ENCODE data around the gene TUBA8. TPM values are rescaled to one million over a fixed set of nuclear protein-coding genes. Genes with fewer than 3 reads are reported as not detected.
"Not testable (repeated sequence)": the region's sequence is repeated elsewhere in the genome, so short reads cannot be mapped to it uniquely, and the experiment has no call there.

The TUBA8 gene
- total and polyA plus RNA-seq, 7 experiments from 2014 or later = 0.33 to 3.5 (median 3.1) TPM

DNA sequence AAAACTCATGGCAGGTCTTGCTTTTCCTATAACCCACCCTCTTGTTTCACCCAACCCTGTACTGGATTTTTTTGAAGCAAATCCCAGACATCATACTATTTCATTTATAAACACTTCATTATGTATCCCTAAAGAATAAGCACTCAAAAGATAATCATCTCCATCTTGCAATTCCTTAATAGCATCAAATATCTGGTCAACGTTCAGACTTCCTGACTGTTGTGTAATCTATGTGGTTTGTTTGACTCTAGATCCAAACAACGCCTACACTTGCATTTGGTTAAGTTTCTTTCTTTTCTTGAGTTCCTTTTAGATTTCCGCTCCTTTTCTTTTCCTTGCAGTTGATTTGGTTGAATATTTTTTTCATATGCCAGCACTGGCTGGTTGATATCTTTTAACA, 61.6 kb downstream of the TUBA8 start:
- H3K27me3 ChIP-seq (ENCODE audit: control insufficient read depth in 2 of 2, insufficient read depth in 2 of 2, low read length in 2 of 2); H3K27me3 Mint-ChIP-seq; H3K4me3 ChIP-seq (ENCODE audit: low read length); ATAC-seq; H3K4me3 Mint-ChIP-seq; intact Hi-C loops (cut with micrococcal nuclease); POLR2A ChIA-PET; H3K9me3 ChIP-seq (ENCODE audit: control insufficient read depth in 2 of 3, low read length in 3 of 3); H3K36me3 ChIP-seq (ENCODE audit: control insufficient read depth in 2 of 3, insufficient read depth in 3 of 3, low read length in 3 of 3); CTCF ChIA-PET; DNase-seq; H3K27ac Mint-ChIP-seq; H3K27ac ChIP-seq (ENCODE audit: low read depth, low read length); H3K4me1 ChIP-seq (ENCODE audit: control insufficient read depth in 2 of 2, insufficient read depth in 2 of 2, low read length in 2 of 2); H3K9me3 Mint-ChIP-seq; H3K4me1 Mint-ChIP-seq: not testable (repeated sequence)
- H3K36me3 Mint-ChIP-seq = peaks cover 0 to 29% (median 10%) of the 10 kb centered on the region in 5 donors

DNA sequence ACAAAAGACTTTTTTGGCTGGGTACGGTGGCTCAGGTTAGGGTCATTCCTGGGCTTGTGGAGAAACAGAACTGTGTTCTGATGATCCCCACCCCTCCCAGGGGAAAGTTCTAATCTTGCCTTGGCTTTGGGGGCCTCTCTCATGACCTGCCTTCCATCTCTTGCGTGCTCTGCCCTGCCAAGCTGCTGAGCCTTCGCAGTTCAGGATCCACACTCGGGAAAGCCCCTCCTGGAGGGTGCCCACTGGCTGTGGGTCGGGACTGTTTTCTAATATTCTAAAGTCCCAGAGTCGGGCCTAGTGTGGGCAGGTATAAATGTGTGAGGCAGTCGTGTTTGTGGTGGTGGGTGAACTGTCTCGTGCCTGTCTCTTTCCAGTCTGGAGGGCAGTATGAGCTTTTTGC, 62.2 kb downstream of the TUBA8 start:
- H3K4me1 Mint-ChIP-seq; H3K9me3 ChIP-seq (ENCODE audit: control insufficient read depth in 2 of 3, low read length in 3 of 3); H3K27ac ChIP-seq (ENCODE audit: low read depth, low read length); H3K9me3 Mint-ChIP-seq; H3K27me3 Mint-ChIP-seq; H3K4me3 ChIP-seq (ENCODE audit: low read length); H3K36me3 ChIP-seq (ENCODE audit: control insufficient read depth in 2 of 3, insufficient read depth in 3 of 3, low read length in 3 of 3); H3K27ac Mint-ChIP-seq; H3K4me1 ChIP-seq (ENCODE audit: control insufficient read depth in 2 of 2, insufficient read depth in 2 of 2, low read length in 2 of 2); H3K27me3 ChIP-seq (ENCODE audit: control insufficient read depth in 2 of 2, insufficient read depth in 2 of 2, low read length in 2 of 2); DNase-seq; intact Hi-C loops (cut with micrococcal nuclease); CTCF ChIA-PET; H3K4me3 Mint-ChIP-seq; ATAC-seq; POLR2A ChIA-PET: not testable (repeated sequence)
- peaks cover 0 to 29% (median 8%) of the 10 kb centered on the region in 5 donors for H3K36me3 Mint-ChIP-seq

DNA sequence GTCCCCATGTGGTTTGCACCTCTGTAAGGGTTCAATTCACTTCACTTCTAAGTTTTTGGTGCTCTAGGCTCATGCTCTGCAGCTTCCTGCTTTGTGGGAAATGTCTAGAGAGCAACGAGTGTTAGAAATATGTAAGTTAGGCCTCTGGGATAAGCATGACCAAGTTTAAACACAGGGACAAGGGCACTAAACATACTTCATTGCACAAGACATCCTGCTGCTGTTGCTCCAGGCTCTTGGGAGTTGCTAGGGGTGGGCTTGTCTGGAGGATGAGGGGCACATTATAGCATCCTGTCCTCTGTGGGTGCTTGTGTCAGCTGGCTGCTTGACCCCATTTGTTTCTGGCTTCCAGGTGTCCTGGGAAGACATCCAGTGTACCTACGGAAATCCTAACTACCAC, 62.8 kb downstream of the TUBA8 start:
- POLR2A ChIA-PET, H3K4me1 Mint-ChIP-seq, H3K9me3 Mint-ChIP-seq: not testable (repeated sequence)

More for the DNA sequence above, 62.8 kb downstream of the TUBA8 start:
- H3K36me3 ChIP-seq (ENCODE audit: control insufficient read depth in 2 of 3, insufficient read depth in 3 of 3, low read length in 3 of 3); H3K4me3 ChIP-seq (ENCODE audit: low read length); H3K27me3 ChIP-seq (ENCODE audit: control insufficient read depth in 2 of 2, insufficient read depth in 2 of 2, low read length in 2 of 2); intact Hi-C loops (cut with micrococcal nuclease); H3K27me3 Mint-ChIP-seq; DNase-seq; H3K27ac Mint-ChIP-seq; ATAC-seq; H3K27ac ChIP-seq (ENCODE audit: low read depth, low read length); CTCF ChIA-PET; H3K4me3 Mint-ChIP-seq; H3K9me3 ChIP-seq (ENCODE audit: control insufficient read depth in 2 of 3, low read length in 3 of 3); H3K4me1 ChIP-seq (ENCODE audit: control insufficient read depth in 2 of 2, insufficient read depth in 2 of 2, low read length in 2 of 2): not testable (repeated sequence)
- H3K36me3 Mint-ChIP-seq = peaks cover 0 to 26% (median 8%) of the 10 kb centered on the region in 5 donors

Other genes starting within 250 kb of the TUBA8 start
- gene MICAL3, start 86.2 kb upstream of the TUBA8 start, total RNA-seq = 10 to 100 TPM; 10.0 to 43.9 (median 17.1) TPM
- under 1 TPM; 0.28 to 0.68 TPM for gene MICAL3, start 86.2 kb upstream of the TUBA8 start, polyA plus RNA-seq
- gene PEX26, start 32.8 kb upstream of the TUBA8 start, total RNA-seq = 10 to 100 TPM; 30.1 to 42.8 (median 35.5) TPM
- gene PEX26, start 32.8 kb upstream of the TUBA8 start, polyA plus RNA-seq = 1 to 10 TPM; 3.8 to 4.1 TPM
- 10 to 100 TPM in 1 of 5 experiments, 1 to 10 TPM in 4; 2.1 to 52.9 (median 2.9) TPM for gene USP18, start 39.4 kb downstream of the TUBA8 start, total RNA-seq
- 1 to 10 TPM; 7.1 to 9.9 TPM for gene USP18, start 39.4 kb downstream of the TUBA8 start, polyA plus RNA-seq

Measured in naive thymus-derived CD4-positive, alpha-beta T cell (primary cell).